GM04503 (cell line): ENCODE measurements around the gene DCDC2B.
"Not testable (repeated sequence)": the region's sequence is repeated elsewhere in the genome, so short reads cannot be mapped to it uniquely, and the experiment has no call there.

Experiments
- DNase-seq: peaks from one replicate; pipeline ENCODE4 v3.0.0-alpha.2; 2012; ENCODE audit warnings: low read depth

DCDC2B gene

DNA sequence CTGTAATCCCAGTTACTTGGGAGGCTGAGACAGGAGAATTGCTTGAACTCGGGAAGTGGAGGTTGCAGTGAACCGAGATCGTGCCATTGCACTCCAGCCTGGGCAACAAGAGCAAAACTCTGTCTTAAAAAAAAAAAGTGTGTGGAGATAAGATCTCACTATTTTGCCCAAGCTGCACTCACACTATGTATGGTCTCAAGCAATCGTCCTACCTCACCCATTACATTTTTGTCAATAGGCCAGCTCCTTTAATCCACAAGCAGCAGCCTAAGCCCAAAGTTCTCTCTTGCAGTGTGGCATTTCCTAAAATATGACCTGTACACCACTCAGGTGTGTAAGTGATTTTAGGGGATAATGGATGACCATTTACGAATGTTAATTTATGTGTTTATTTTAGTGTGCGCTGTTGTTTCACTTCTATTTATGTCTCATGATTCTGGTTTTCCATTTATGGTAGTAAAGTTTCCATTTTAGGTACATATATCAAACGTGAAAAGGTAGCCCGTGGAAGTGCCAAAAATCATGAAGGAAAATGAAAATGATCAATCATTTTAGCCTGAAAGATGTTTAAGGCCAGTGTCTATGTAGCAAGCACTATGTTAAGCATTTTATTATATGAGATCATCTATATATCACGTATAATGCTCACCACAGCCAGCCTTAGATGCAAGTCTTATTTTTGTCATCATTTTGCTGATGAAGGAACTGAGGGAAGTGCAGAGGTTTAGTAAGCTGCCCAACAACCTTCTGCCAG is 47.8 kb downstream of the DCDC2B start:
- no peak for DNase-seq

DNA sequence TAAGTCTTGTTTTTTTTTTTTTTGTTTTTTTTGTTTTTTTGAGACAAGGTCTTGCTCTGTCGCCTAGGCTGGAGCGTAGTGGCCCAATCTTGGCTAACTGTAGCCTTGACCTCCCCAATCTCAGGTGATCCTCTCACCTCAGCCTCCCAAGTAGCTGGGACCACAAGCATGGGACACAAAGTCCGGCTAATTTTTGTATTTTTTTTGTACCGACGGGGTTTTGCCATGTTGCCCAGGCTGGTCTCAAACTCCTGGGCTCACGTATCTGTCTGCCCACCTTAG is 48.3 kb downstream of the DCDC2B start:
- DNase-seq: no peak

GRCh38 chr1:32263236-32263593 is 54.3 kb downstream of the DCDC2B start:
- DNase-seq: not testable (repeated sequence)

DNA sequence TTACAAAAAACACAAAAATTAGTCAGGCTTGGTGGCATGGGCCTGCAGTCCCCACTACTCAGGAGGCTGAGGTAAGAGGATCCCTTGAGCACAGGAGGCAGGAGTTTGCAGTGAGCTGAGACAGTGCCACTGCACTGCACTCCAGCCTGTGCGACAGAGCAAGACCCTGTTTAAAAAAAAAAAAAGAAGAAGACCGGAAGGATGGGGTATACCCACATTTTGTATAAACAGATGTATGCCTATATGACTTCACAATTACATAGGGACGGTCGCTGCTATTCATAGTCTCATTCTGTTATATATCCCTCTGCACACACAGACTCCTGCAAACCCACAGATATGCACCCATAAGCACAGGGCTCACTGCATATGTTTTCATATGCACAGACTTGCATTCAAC is 54.9 kb downstream of the DCDC2B start:
- DNase-seq: no peak
